IMR-90 (cell line): ENCODE data around the gene TULP4. TPM values are rescaled to one million over a fixed set of nuclear protein-coding genes. Genes with fewer than 3 reads are reported as not detected.

Experiments used
- ATAC-seq: fragments of 200-7000 bp; cut with Tn5 transposase; 2 replicates; pipeline ENCODE4 v1.9.1; 2020; ENCODE audit warnings: low read depth, mild to moderate bottlenecking, moderate library complexity
- BruUV-seq: library from RNA; stranded (reverse); fragments of 400-500 nt; replicated peaks from 2 replicates; lab custom pipeline; 2021; lab: Mats Ljungman, UMichigan
- CTCF ChIA-PET: fragments of 300-600 bp; formaldehyde crosslinking; extraction: SDS; loops from one replicate; lab custom pipeline; 2021; ENCODE audit warnings: antibody characterized with exemption; lab: Yijun Ruan, JAX
- POLR2A ChIA-PET: fragments of 300-600 bp; sonication (Branson Sonifier 250); formaldehyde crosslinking; loops from one replicate; lab custom pipeline; 2022; ENCODE audit warnings: antibody characterized with exemption; ENCODE audit not compliant: unreplicated experiment; lab: Charles Lee
- DNase-seq: peaks from one replicate; pipeline ENCODE4 v3.0.0; 2013
- H2AFZ ChIP-seq: replicated peaks from 2 replicates; pipeline ENCODE3; 2013; ENCODE audit warnings: low read length, mild to moderate bottlenecking; ENCODE audit not compliant: poor library complexity
- H2AK5ac ChIP-seq: 2 replicates; pipeline ENCODE4 v1.6.1; 2013; ENCODE audit warnings: low read depth, low read length, inconsistent platforms
- H2AK9ac ChIP-seq: replicated peaks from 2 replicates; pipeline ENCODE3; 2013; ENCODE audit warnings: mild to moderate bottlenecking, low read depth, low read length, moderate library complexity; ENCODE audit not compliant: poor library complexity
- H2BK120ac ChIP-seq: 2 replicates; pipeline ENCODE4 v1.6.1; 2013; ENCODE audit warnings: low read depth, low read length, inconsistent platforms
- H2BK15ac ChIP-seq: 3 replicates; pipeline ENCODE4 v1.6.1; 2013; ENCODE audit warnings: low read depth, low read length, inconsistent platforms
- H2BK20ac ChIP-seq: 2 replicates; pipeline ENCODE4 v1.6.1; 2013; ENCODE audit warnings: low read depth, mild to moderate bottlenecking, inconsistent platforms, low read length, moderate library complexity
- H2BK5ac ChIP-seq: 2 replicates; pipeline ENCODE4 v1.6.1; 2013; ENCODE audit warnings: mild to moderate bottlenecking, low read depth, low read length, inconsistent platforms; ENCODE audit not compliant: poor library complexity, severe bottlenecking
- H3K14ac ChIP-seq: replicated peaks from 2 replicates; pipeline ENCODE4 v1.6.1; 2013; ENCODE audit warnings: low read depth, low read length, inconsistent platforms
- H3K18ac ChIP-seq: 2 replicates; pipeline ENCODE4 v1.6.1; 2013; ENCODE audit warnings: low read depth, low read length, control low read depth
- H3K23ac ChIP-seq: 2 replicates; pipeline ENCODE4 v1.6.1; 2013; ENCODE audit warnings: low read depth, low read length, inconsistent platforms
- H3K27ac ChIP-seq: 2 replicates; pipeline ENCODE4 v1.5.1; 2013; ENCODE audit warnings: mild to moderate bottlenecking, control low read depth, low read length; ENCODE audit not compliant: insufficient read depth
- H3K27me3 ChIP-seq: 2 replicates; pipeline ENCODE4 v1.6.1; 2013; ENCODE audit warnings: low read length; ENCODE audit not compliant: control insufficient read depth, insufficient read depth
- H3K36me3 ChIP-seq: 2 replicates; pipeline ENCODE4 v1.6.1; 2013; ENCODE audit warnings: low read length, mixed read lengths; ENCODE audit not compliant: control insufficient read depth, insufficient read depth
- H3K4ac ChIP-seq: 2 replicates; pipeline ENCODE4 v1.6.1; 2013; ENCODE audit warnings: low read depth, low read length, inconsistent platforms
- H3K4me1 ChIP-seq: 2 replicates; pipeline ENCODE4 v1.6.1; 2013; ENCODE audit warnings: low read length, mixed read lengths; ENCODE audit not compliant: control insufficient read depth, insufficient read depth
- H3K4me2 ChIP-seq: 2 replicates; pipeline ENCODE4 v1.6.1; 2013; ENCODE audit warnings: low read depth, mild to moderate bottlenecking, control low read depth, low read length, moderate library complexity
- H3K4me3 ChIP-seq: 2 replicates; pipeline ENCODE4 v1.5.1; 2013; ENCODE audit warnings: low read depth, mild to moderate bottlenecking, control low read depth, low read length, moderate library complexity; ENCODE audit not compliant: insufficient read depth
- H3K56ac ChIP-seq: 2 replicates; pipeline ENCODE4 v1.6.1; 2013; ENCODE audit warnings: low read length, inconsistent platforms; ENCODE audit not compliant: insufficient read depth; ENCODE audit errors: extremely low read depth
- H3K79me1 ChIP-seq, 2 experiments: 2 replicates each; pipeline ENCODE4 v1.6.1; 2013; ENCODE audit warnings: low read length in 2 of 2, inconsistent platforms in 1 of 2, low read depth in 1 of 2
- H3K9ac ChIP-seq: 2 replicates; pipeline ENCODE4 v1.6.1; 2013; ENCODE audit warnings: low read depth, low read length, control low read depth
- H3K9me1 ChIP-seq: 2 replicates; pipeline ENCODE4 v1.6.1; 2013; ENCODE audit warnings: low read length, inconsistent platforms; ENCODE audit not compliant: insufficient read depth
- H3K9me3 ChIP-seq: 2 replicates; pipeline ENCODE4 v1.6.1; 2013; ENCODE audit warnings: low read length; ENCODE audit not compliant: control insufficient read depth, insufficient read depth
- H4K20me1 ChIP-seq: 2 replicates; pipeline ENCODE4 v1.6.1; 2013; ENCODE audit warnings: low read length, inconsistent platforms; ENCODE audit not compliant: insufficient read depth
- H4K5ac ChIP-seq: 2 replicates; pipeline ENCODE4 v1.6.1; 2013; ENCODE audit warnings: mild to moderate bottlenecking, low read depth, low read length, control low read depth
- H4K8ac ChIP-seq, 2 experiments: 2 replicates each; pipeline ENCODE4 v1.6.1; 2013; ENCODE audit warnings: low read depth in 2 of 2, low read length in 2 of 2, control low read depth in 1 of 2, inconsistent platforms in 1 of 2
- H4K91ac ChIP-seq: 2 replicates; pipeline ENCODE4 v1.6.1; 2013; ENCODE audit warnings: low read depth, low read length, inconsistent platforms; ENCODE audit not compliant: insufficient read depth
- BHLHE40 ChIP-seq: fragments of 150-350 bp; IDR thresholded peaks from 2 replicates; pipeline ENCODE4 v1.6.1; 2016; ENCODE audit warnings: mild to moderate bottlenecking, low read depth, low read length
- CEBPB ChIP-seq: IDR thresholded peaks from 2 replicates; pipeline ENCODE4 v1.6.1; 2012; ENCODE audit warnings: low read depth, low read length, improper control_type of control experiment
- CHD1 ChIP-seq: IDR thresholded peaks from 2 replicates; pipeline ENCODE4 v1.6.1; 2012; ENCODE audit warnings: low read depth, low read length, improper control_type of control experiment
- FOS ChIP-seq: fragments of 150-350 bp; IDR thresholded peaks from 2 replicates; pipeline ENCODE4 v1.6.1; 2016; ENCODE audit warnings: low read depth, low read length
- MAFK ChIP-seq: IDR thresholded peaks from 2 replicates; pipeline ENCODE4 v1.6.1; 2012; ENCODE audit warnings: low read depth, low read length, improper control_type of control experiment
- MAZ ChIP-seq: IDR thresholded peaks from 2 replicates; pipeline ENCODE4 v1.6.1; 2012; ENCODE audit warnings: low read depth, mild to moderate bottlenecking, low read length, improper control_type of control experiment, moderate library complexity, borderline replicate concordance
- MXI1 ChIP-seq: IDR thresholded peaks from 2 replicates; pipeline ENCODE4 v1.6.1; 2012; ENCODE audit warnings: low read depth, mild to moderate bottlenecking, low read length, moderate library complexity, borderline replicate concordance
- POLR2A ChIP-seq: IDR thresholded peaks from 2 replicates; pipeline ENCODE4 v1.6.1; 2012; ENCODE audit warnings: mild to moderate bottlenecking, low read depth, low read length
- RAD21 ChIP-seq: IDR thresholded peaks from 2 replicates; pipeline ENCODE4 v1.6.1; 2012; ENCODE audit warnings: low read length, improper control_type of control experiment
- RCOR1 ChIP-seq: IDR thresholded peaks from 2 replicates; pipeline ENCODE4 v1.6.1; 2012; ENCODE audit warnings: mild to moderate bottlenecking, low read length, improper control_type of control experiment; ENCODE audit not compliant: insufficient replicate concordance
- RFX5 ChIP-seq: IDR thresholded peaks from 2 replicates; pipeline ENCODE4 v1.8.0; 2012; ENCODE audit warnings: low read depth, mild to moderate bottlenecking, low read length, moderate library complexity
- SMC3 ChIP-seq: fragments of 150-350 bp; IDR thresholded peaks from 2 replicates; pipeline ENCODE4 v1.6.1; 2016; ENCODE audit warnings: low read depth, mild to moderate bottlenecking, antibody characterized with exemption, low read length, moderate library complexity
- WGBS, 2 experiments: methylation state at CpG; one replicate each; pipeline versions ENCODE4 v1.1.5 to v1.1.7; 2013; ENCODE audit warnings: missing lambda C conversion rate in 2 of 2; ENCODE audit not compliant: insufficient read length in 1 of 2; ENCODE audit errors: extremely low coverage in 2 of 2; 5-methylcytosine and 5-hydroxymethylcytosine counted together
- dilution Hi-C: fragments of 300-500 bp; cut with HindIII; formaldehyde crosslinking; loops from one replicate; pipeline ENCODE4 v1.14.3; 2018; ENCODE audit warnings: low sequenced_read_pairs; ENCODE audit not compliant: unreplicated experiment
- in situ Hi-C: fragments of 300-500 bp; cut with MboI; formaldehyde crosslinking; loops from 3 replicates; pipeline ENCODE4 v1.14.3; 2019; ENCODE audit warnings: low sequenced_read_pairs, inconsistent platforms, mixed read lengths
- intact Hi-C: fragments of 100-400 bp; cut with micrococcal nuclease; formaldehyde crosslinking; loops from 2 replicates; pipeline ENCODE4 v1.10.0; 2022
- polyA plus RNA-seq, 3 experiments: library from polyadenylated mRNA; depleted of rRNA; stranded (reverse); fragments of >200 nt; gene quantifications; 2 replicates each; pipeline ENCODE4 v1.2.3, GENCODE V29; 2012; ENCODE audit warnings: low replicate concordance in 1 of 3
- total RNA-seq: library from RNA; depleted of rRNA; stranded (reverse); fragments of >200 nt; gene quantifications from 2 replicates; pipeline ENCODE4 v1.2.3, GENCODE V29; 2012
- TF ChIP-seq, protein P1 (sequence below): fragments of 150-350 bp; IDR thresholded peaks from 2 replicates; pipeline ENCODE4 v1.6.1; 2016; ENCODE audit warnings: low read depth, mild to moderate bottlenecking, low read length, moderate library complexity, borderline replicate concordance
- TF ChIP-seq, protein P2 (sequence below): conservative IDR thresholded peaks from 2 replicates; pipeline ENCODE4 v1.5.1; 2012; ENCODE audit warnings: mild to moderate bottlenecking, low read depth, low read length, improper control_type of control experiment
- TF ChIP-seq, protein P3 (sequence below): fragments of 150-350 bp; IDR thresholded peaks from 2 replicates; pipeline ENCODE4 v1.6.1; 2017; ENCODE audit warnings: mild to moderate bottlenecking, antibody characterized with exemption, low read length, low read depth

Gene TULP4
- total and polyA plus RNA-seq, 2 of the 4 experiments (the other 2 are of a cell fraction) = 8.1 to 30.6 TPM

DNA sequence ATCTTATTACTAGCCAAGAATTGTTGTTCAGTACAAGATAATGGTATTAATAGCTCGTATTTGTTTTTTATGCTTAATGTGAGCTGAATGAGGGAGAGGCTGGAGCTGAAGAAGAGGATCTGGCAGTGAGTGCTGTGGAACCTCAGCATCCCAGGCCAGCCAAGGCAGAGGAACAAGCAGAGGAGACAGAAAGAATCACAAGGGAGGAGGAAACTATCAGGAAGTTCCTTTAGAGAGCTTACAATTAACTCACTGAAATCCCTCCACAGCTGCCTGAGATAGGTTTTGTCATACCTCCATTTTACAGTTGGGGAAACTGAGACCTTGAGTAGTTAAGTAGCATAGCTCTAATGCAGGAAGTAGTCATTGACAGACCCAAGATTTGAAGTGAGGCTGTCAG, 39.9 kb upstream of the TULP4 start:
- Histone ChIP-seq H3K56ac (no peak overlapping the region), H3K9ac (no peak overlapping the region), H3K18ac (no peak overlapping the region), H2AK5ac (no peak overlapping the region), H2BK20ac (no peak overlapping the region), H2BK120ac (no peak overlapping the region), H4K8ac (no peak overlapping the region), H3K27ac (no peak overlapping the region), H3K23ac (no peak overlapping the region), H4K20me1 (peaks cover 5% of the 10 kb centered on the region; the same call in 1 of the 2 replicates), H4K5ac (no peak overlapping the region), H3K14ac (no peak overlapping the region), H2BK5ac (no peak overlapping the region), H3K9me1 (peaks cover 6% of the 10 kb centered on the region; the same call in 1 of the 2 replicates), H2AK9ac (no peak overlapping the region), H4K91ac (no peak overlapping the region), H3K79me1 (peaks cover 42 to 56% of the 10 kb centered on the region in 2 experiments), H3K4me1 (peaks cover 4% of the 10 kb centered on the region), H2AFZ (no peak overlapping the region), H3K4me2 (no peak overlapping the region), H3K4me3 (no peak overlapping the region), H2BK15ac (no peak overlapping the region), H3K9me3 (no peaks in the 10 kb centered on the region), H3K36me3 (0 out of 2 replicates have a peak, but pooled peaks cover 2% of the 10 kb centered on the region), H3K4ac (no peak overlapping the region), H3K27me3 (no peaks in the 10 kb centered on the region)
- WGBS, 2 experiments = no CpG with 5 or more reads among the region's 1 CpG
- in situ Hi-C loops = no loop called here
- dilution Hi-C loops = no loop called here
- DNase-seq (no peak), ATAC-seq (no peak)
- TF ChIP-seq MXI1 (no peak), SMC3 (no peak), POLR2A (no peak), MAFK (no peak), CHD1 (no peak), RAD21 (no peak), CEBPB (no peak), BHLHE40 (no peak), MAZ (no peak), FOS (no peak), RFX5 (no peak), RCOR1 (no peak)
- TF ChIP-seq, protein P1, sequence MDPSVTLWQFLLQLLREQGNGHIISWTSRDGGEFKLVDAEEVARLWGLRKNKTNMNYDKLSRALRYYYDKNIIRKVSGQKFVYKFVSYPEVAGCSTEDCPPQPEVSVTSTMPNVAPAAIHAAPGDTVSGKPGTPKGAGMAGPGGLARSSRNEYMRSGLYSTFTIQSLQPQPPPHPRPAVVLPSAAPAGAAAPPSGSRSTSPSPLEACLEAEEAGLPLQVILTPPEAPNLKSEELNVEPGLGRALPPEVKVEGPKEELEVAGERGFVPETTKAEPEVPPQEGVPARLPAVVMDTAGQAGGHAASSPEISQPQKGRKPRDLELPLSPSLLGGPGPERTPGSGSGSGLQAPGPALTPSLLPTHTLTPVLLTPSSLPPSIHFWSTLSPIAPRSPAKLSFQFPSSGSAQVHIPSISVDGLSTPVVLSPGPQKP = no peak
- TF ChIP-seq, protein P2, sequence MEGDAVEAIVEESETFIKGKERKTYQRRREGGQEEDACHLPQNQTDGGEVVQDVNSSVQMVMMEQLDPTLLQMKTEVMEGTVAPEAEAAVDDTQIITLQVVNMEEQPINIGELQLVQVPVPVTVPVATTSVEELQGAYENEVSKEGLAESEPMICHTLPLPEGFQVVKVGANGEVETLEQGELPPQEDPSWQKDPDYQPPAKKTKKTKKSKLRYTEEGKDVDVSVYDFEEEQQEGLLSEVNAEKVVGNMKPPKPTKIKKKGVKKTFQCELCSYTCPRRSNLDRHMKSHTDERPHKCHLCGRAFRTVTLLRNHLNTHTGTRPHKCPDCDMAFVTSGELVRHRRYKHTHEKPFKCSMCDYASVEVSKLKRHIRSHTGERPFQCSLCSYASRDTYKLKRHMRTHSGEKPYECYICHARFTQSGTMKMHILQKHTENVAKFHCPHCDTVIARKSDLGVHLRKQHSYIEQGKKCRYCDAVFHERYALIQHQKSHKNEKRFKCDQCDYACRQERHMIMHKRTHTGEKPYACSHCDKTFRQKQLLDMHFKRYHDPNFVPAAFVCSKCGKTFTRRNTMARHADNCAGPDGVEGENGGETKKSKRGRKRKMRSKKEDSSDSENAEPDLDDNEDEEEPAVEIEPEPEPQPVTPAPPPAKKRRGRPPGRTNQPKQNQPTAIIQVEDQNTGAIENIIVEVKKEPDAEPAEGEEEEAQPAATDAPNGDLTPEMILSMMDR = no peak
- TF ChIP-seq, protein P3, sequence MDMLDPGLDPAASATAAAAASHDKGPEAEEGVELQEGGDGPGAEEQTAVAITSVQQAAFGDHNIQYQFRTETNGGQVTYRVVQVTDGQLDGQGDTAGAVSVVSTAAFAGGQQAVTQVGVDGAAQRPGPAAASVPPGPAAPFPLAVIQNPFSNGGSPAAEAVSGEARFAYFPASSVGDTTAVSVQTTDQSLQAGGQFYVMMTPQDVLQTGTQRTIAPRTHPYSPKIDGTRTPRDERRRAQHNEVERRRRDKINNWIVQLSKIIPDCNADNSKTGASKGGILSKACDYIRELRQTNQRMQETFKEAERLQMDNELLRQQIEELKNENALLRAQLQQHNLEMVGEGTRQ = no peak
- CTCF ChIA-PET = no interaction called here
- no TSS peak for BruUV-seq
- intact Hi-C loops = no loop called here
- POLR2A ChIA-PET = no interaction called here
